ENCODE results near the gene CCDC24.

DNA sequence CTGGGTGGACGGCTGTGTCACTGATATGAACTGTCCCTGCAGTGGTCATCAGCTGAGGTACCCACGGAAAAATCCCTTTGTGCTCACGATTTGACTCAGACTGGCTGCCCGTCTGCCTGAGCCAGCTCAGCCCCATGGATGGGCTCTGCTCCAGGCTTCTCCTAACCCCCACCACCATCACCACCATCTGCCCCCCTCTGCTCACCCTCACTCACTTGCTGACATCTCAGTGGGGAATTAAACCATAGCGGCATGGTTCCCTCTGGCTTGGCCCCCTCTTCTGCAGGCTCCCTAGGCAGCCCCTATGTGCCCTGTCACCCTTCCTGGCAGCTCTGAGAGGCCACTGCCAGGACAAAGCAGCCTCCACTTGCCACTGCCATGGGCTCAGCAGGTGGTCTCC lies 22.6 kb downstream of the CCDC24 start:
- TF ChIP-seq, protein P1, sequence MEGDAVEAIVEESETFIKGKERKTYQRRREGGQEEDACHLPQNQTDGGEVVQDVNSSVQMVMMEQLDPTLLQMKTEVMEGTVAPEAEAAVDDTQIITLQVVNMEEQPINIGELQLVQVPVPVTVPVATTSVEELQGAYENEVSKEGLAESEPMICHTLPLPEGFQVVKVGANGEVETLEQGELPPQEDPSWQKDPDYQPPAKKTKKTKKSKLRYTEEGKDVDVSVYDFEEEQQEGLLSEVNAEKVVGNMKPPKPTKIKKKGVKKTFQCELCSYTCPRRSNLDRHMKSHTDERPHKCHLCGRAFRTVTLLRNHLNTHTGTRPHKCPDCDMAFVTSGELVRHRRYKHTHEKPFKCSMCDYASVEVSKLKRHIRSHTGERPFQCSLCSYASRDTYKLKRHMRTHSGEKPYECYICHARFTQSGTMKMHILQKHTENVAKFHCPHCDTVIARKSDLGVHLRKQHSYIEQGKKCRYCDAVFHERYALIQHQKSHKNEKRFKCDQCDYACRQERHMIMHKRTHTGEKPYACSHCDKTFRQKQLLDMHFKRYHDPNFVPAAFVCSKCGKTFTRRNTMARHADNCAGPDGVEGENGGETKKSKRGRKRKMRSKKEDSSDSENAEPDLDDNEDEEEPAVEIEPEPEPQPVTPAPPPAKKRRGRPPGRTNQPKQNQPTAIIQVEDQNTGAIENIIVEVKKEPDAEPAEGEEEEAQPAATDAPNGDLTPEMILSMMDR (IDR thresholded peaks at IDR 0.05; ENCODE audit: low read depth, low read length, missing input control): no peak
- TF ChIP-seq HNF4G (IDR thresholded peaks at IDR 0.05): no peak
- no peak for TF ChIP-seq YY1 (IDR thresholded peaks at IDR 0.05)
- TF ChIP-seq RAD21 (IDR thresholded peaks at IDR 0.05): no peak
- TF ChIP-seq TAF1 (conservative IDR thresholded peaks at IDR 0.05): no peak
- TF ChIP-seq, protein P2, sequence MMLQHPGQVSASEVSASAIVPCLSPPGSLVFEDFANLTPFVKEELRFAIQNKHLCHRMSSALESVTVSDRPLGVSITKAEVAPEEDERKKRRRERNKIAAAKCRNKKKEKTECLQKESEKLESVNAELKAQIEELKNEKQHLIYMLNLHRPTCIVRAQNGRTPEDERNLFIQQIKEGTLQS (IDR thresholded peaks at IDR 0.05): no peak
- no peak for TF ChIP-seq SP1 (IDR thresholded peaks at IDR 0.05)
- TF ChIP-seq, protein P3, sequence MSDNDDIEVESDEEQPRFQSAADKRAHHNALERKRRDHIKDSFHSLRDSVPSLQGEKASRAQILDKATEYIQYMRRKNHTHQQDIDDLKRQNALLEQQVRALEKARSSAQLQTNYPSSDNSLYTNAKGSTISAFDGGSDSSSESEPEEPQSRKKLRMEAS (IDR thresholded peaks at IDR 0.05): no peak
- TF ChIP-seq, protein P4, sequence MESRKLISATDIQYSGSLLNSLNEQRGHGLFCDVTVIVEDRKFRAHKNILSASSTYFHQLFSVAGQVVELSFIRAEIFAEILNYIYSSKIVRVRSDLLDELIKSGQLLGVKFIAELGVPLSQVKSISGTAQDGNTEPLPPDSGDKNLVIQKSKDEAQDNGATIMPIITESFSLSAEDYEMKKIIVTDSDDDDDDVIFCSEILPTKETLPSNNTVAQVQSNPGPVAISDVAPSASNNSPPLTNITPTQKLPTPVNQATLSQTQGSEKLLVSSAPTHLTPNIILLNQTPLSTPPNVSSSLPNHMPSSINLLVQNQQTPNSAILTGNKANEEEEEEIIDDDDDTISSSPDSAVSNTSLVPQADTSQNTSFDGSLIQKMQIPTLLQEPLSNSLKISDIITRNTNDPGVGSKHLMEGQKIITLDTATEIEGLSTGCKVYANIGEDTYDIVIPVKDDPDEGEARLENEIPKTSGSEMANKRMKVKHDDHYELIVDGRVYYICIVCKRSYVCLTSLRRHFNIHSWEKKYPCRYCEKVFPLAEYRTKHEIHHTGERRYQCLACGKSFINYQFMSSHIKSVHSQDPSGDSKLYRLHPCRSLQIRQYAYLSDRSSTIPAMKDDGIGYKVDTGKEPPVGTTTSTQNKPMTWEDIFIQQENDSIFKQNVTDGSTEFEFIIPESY (IDR thresholded peaks at IDR 0.05): no peak
- TF ChIP-seq, protein P5, sequence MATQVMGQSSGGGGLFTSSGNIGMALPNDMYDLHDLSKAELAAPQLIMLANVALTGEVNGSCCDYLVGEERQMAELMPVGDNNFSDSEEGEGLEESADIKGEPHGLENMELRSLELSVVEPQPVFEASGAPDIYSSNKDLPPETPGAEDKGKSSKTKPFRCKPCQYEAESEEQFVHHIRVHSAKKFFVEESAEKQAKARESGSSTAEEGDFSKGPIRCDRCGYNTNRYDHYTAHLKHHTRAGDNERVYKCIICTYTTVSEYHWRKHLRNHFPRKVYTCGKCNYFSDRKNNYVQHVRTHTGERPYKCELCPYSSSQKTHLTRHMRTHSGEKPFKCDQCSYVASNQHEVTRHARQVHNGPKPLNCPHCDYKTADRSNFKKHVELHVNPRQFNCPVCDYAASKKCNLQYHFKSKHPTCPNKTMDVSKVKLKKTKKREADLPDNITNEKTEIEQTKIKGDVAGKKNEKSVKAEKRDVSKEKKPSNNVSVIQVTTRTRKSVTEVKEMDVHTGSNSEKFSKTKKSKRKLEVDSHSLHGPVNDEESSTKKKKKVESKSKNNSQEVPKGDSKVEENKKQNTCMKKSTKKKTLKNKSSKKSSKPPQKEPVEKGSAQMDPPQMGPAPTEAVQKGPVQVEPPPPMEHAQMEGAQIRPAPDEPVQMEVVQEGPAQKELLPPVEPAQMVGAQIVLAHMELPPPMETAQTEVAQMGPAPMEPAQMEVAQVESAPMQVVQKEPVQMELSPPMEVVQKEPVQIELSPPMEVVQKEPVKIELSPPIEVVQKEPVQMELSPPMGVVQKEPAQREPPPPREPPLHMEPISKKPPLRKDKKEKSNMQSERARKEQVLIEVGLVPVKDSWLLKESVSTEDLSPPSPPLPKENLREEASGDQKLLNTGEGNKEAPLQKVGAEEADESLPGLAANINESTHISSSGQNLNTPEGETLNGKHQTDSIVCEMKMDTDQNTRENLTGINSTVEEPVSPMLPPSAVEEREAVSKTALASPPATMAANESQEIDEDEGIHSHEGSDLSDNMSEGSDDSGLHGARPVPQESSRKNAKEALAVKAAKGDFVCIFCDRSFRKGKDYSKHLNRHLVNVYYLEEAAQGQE (IDR thresholded peaks at IDR 0.05): no peak
- TF ChIP-seq EGR1 (IDR thresholded peaks at IDR 0.05; ENCODE audit: low read depth in 2 of 2): no peak
- TF ChIP-seq JUND (IDR thresholded peaks at IDR 0.05): no peak
- no peak for TF ChIP-seq RXRA (IDR thresholded peaks at IDR 0.05)
